Measurements from ENCODE around the gene CSNK2A3.

GRCh38 chr11:11359611-11360010 lies 6.6 kb upstream of the CSNK2A3 start:
- TF ChIP-seq POLR2AphosphoS5 (IDR thresholded peaks at IDR 0.05), result no peak
- no peak for TF ChIP-seq CTCF (IDR thresholded peaks at IDR 0.05)

Measured in sigmoid colon (tissue), 4 donors.